B cell (primary cell): ENCODE results near the gene NDUFAF5. TPM values are rescaled to one million over a fixed set of nuclear protein-coding genes. Genes with fewer than 3 reads are reported as not detected.

Experiments used
- ATAC-seq: fragments of 200-7000 bp; cut with Tn5 transposase; one replicate; pipeline ENCODE4 v1.10.0; 2021; ENCODE audit warnings: low read depth, mild to moderate bottlenecking, moderate number of reproducible peaks, moderate library complexity
- CTCF ChIA-PET: fragments of 350-600 bp; sonication (Branson Sonifier 250); formaldehyde crosslinking; loops from one replicate; lab custom pipeline; 2021; ENCODE audit warnings: antibody characterized with exemption, inconsistent platforms; lab: Charles Lee
- POLR2A ChIA-PET: fragments of 350-600 bp; sonication (Branson Sonifier 250); formaldehyde crosslinking; loops from one replicate; lab custom pipeline; 2021; ENCODE audit warnings: antibody characterized with exemption; lab: Charles Lee
- DNase-seq: peaks from one replicate; pipeline ENCODE4 v3.0.0; 2013
- H2AFZ ChIP-seq: 2 replicates; pipeline ENCODE4 v1.6.1; 2012; ENCODE audit warnings: mild to moderate bottlenecking, low read depth, low read length; ENCODE audit not compliant: insufficient read depth, poor library complexity, severe bottlenecking
- H3K27ac ChIP-seq, 2 donors: 1 replicate in 1 of 2; 2 replicates in 1 of 2; pipeline ENCODE4 v1.5.1; 2012 to 2013; ENCODE audit warnings: low read length in 2 of 2, mild to moderate bottlenecking in 2 of 2, moderate library complexity in 1 of 2
- H3K27me3 ChIP-seq, 4 experiments: fragments of 200-600 bp in 1 of 4; sonication (generic) in 1 of 4; replicated peaks in 1 of 4; 1 replicate in 2 of 4; 2 replicates in 2 of 4; pipeline versions ENCODE4 v1.6.1 to v1.7.0; 2013 to 2016; ENCODE audit warnings: low read length in 3 of 4, mild to moderate bottlenecking in 2 of 4, mixed read lengths in 1 of 4, moderate library complexity in 1 of 4; ENCODE audit not compliant: insufficient read depth in 4 of 4, control insufficient read depth in 3 of 4; ENCODE audit errors: control extremely low read depth in 1 of 4
- H3K36me3 ChIP-seq, 2 experiments: replicated peaks in 1 of 2; 1 replicate in 1 of 2; 2 replicates in 1 of 2; pipeline versions ENCODE4 v1.6.1 to v1.7.1; 2013; ENCODE audit warnings: low read length in 1 of 2; ENCODE audit not compliant: insufficient read depth in 2 of 2, control insufficient read depth in 1 of 2; ENCODE audit errors: control extremely low read depth in 1 of 2, extremely low read depth in 1 of 2
- H3K4me1 ChIP-seq, 2 donors: fragments of 200-600 bp in 1 of 2; sonication (generic) in 1 of 2; 1 replicate in 1 of 2; 2 replicates in 1 of 2; pipeline versions ENCODE4 v1.5.1 to v1.6.1; 2013 to 2017; ENCODE audit warnings: low read length in 2 of 2; ENCODE audit not compliant: control insufficient read depth in 2 of 2, insufficient read depth in 2 of 2
- H3K4me2 ChIP-seq: replicated peaks from 2 replicates; pipeline ENCODE3; 2012; ENCODE audit warnings: mild to moderate bottlenecking, low read depth, low read length; ENCODE audit not compliant: poor library complexity, severe bottlenecking
- H3K4me3 ChIP-seq, 5 experiments: fragments of 200-600 bp in 1 of 5; sonication (generic) in 1 of 5; 1 replicate in 3 of 5; 2 replicates in 2 of 5; pipeline versions ENCODE4 v1.5.1 to v1.7.0; 2011 to 2016; ENCODE audit warnings: low read length in 4 of 5, mild to moderate bottlenecking in 4 of 5, low read depth in 2 of 5, control low read depth in 1 of 5, moderate library complexity in 1 of 5; ENCODE audit not compliant: insufficient read depth in 1 of 5; ENCODE audit errors: control extremely low read depth in 1 of 5, extremely low read depth in 1 of 5
- H3K79me2 ChIP-seq: fragments of 200-600 bp; sonication (generic); one replicate; pipeline ENCODE4 v1.6.0; 2016; ENCODE audit warnings: low read length; ENCODE audit not compliant: control insufficient read depth, insufficient read depth
- H3K9ac ChIP-seq: fragments of 200-600 bp; sonication (generic); 2 replicates; pipeline ENCODE4 v1.6.1; 2017; ENCODE audit warnings: mild to moderate bottlenecking, low read length, moderate library complexity
- H3K9me3 ChIP-seq, 3 donors: one replicate each; pipeline versions ENCODE4 v1.6.1 to v1.7.1; 2013; ENCODE audit warnings: low read length in 2 of 3; ENCODE audit not compliant: control insufficient read depth in 2 of 3, insufficient read depth in 1 of 3; ENCODE audit errors: control extremely low read depth in 1 of 3
- H4K20me1 ChIP-seq: 2 replicates; pipeline ENCODE4 v1.6.0; 2012; ENCODE audit warnings: mild to moderate bottlenecking, low read length; ENCODE audit not compliant: insufficient read depth, control insufficient read depth, poor library complexity, severe bottlenecking
- H3K27ac Mint-ChIP-seq: one replicate; pipeline ENCODE4 v1.8.0; 2021; ENCODE audit warnings: mixed read lengths
- H3K27me3 Mint-ChIP-seq: one replicate; pipeline ENCODE4 v1.8.0; 2021; ENCODE audit warnings: mixed read lengths
- H3K4me1 Mint-ChIP-seq: one replicate; pipeline ENCODE4 v1.8.0; 2021; ENCODE audit warnings: mixed read lengths
- H3K4me3 Mint-ChIP-seq: one replicate; pipeline ENCODE4 v1.8.0; 2021; ENCODE audit warnings: mixed read lengths
- H3K9me3 Mint-ChIP-seq: one replicate; pipeline ENCODE4 v1.8.0; 2022; ENCODE audit warnings: mixed read lengths; ENCODE audit not compliant: insufficient read depth
- CTCF ChIP-seq: fragments of 200-600 bp; IDR thresholded peaks from one replicate; pipeline ENCODE4 v1.8.0; 2022; ENCODE audit warnings: antibody characterized with exemption, mild to moderate bottlenecking
- EZH2 ChIP-seq: IDR thresholded peaks from 2 replicates; pipeline ENCODE4 v1.6.1; 2012; ENCODE audit warnings: borderline replicate concordance, low read depth, mild to moderate bottlenecking, moderate library complexity, low read length; ENCODE audit not compliant: insufficient read depth, poor library complexity, severe bottlenecking
- WGBS: methylation state at CpG from one replicate; pipeline ENCODE4 v1.1.5; 2013; ENCODE audit warnings: missing lambda C conversion rate; ENCODE audit not compliant: insufficient coverage; 5-methylcytosine and 5-hydroxymethylcytosine counted together
- intact Hi-C: fragments of 100-400 bp; cut with micrococcal nuclease; formaldehyde crosslinking; loops from one replicate; pipeline ENCODE4 v1.10.0; 2022
- polyA plus RNA-seq: library from polyadenylated mRNA; depleted of rRNA; stranded (reverse); fragments of >200 nt; gene quantifications from 2 replicates; pipeline ENCODE4 v1.2.3, GENCODE V29; 2012
- total RNA-seq, 2 donors: library from RNA; stranded (reverse); fragments of 120-200 nt in 1 of 2; gene quantifications; 1 replicate in 1 of 2; 2 replicates in 1 of 2; pipeline versions ENCODE4 v1.2.3 to v1.2.4, GENCODE V29; 2013 to 2022

Gene NDUFAF5
- total and polyA plus RNA-seq, 2 donors (not counting 1 experiment from before 2014, with no cell fraction given): 6.5 to 28.8 TPM

GRCh38 chr20:13844296-13844695, 59.5 kb downstream of the NDUFAF5 start:
- no peaks in the 10 kb centered on the region for H3K9me3 Mint-ChIP-seq
- TF ChIP-seq EZH2 (no peak), CTCF (no peak)
- intact Hi-C loops: no loop called here

GRCh38 chr20:13851279-13851678, 66.5 kb downstream of the NDUFAF5 start:
- H4K20me1 ChIP-seq: no peaks in the 10 kb centered on the region
- H3K4me2 ChIP-seq: no peak overlapping the region
- H3K9me3 Mint-ChIP-seq: no peaks in the 10 kb centered on the region
- no peaks in the 10 kb centered on the region for H3K79me2 ChIP-seq
- WGBS: 88% methylated on average over 1 of the region's 2 CpGs
- H3K4me3 ChIP-seq: no peak overlapping the region
- TF ChIP-seq CTCF (no peak), EZH2 (no peak)
- intact Hi-C loops: no loop called here
- ATAC-seq: no peak
- no peaks in the 10 kb centered on the region for H3K4me1 ChIP-seq
- H3K9ac ChIP-seq: no peak overlapping the region
- no peaks in the 10 kb centered on the region for H3K27me3 ChIP-seq
- H2AFZ ChIP-seq: no peak overlapping the region
- H3K27ac ChIP-seq: no peak overlapping the region
- H3K4me1 Mint-ChIP-seq: no peaks in the 10 kb centered on the region
- H3K27ac Mint-ChIP-seq: no peak overlapping the region
- no peaks in the 10 kb centered on the region for H3K9me3 ChIP-seq
- H3K36me3 ChIP-seq: no peaks in the 10 kb centered on the region
- CTCF ChIA-PET: no interaction called here
- no peak overlapping the region for H3K4me3 Mint-ChIP-seq
- POLR2A ChIA-PET: no interaction called here
- no peak for DNase-seq
- peaks cover 23% of the 10 kb centered on the region for H3K27me3 Mint-ChIP-seq

More at GRCh38 chr20:13844296-13844695, 59.5 kb downstream of the NDUFAF5 start:
- H3K27ac ChIP-seq: no peak overlapping the region
- H3K27me3 Mint-ChIP-seq: peaks cover 10% of the 10 kb centered on the region
- H2AFZ ChIP-seq: no peak overlapping the region
- H3K4me3 ChIP-seq: no peak overlapping the region
- ATAC-seq: no peak
- ChIA-PET CTCF (interaction anchor here (1.0 kb wide), 1 partner anchor 648 kb away, joined by 3 read pairs; no protein-coding TSS in a partner anchor), POLR2A (no interaction called here)
- no peaks in the 10 kb centered on the region for H3K36me3 ChIP-seq
- no peaks in the 10 kb centered on the region for H3K9me3 ChIP-seq
- H3K4me3 Mint-ChIP-seq: no peak overlapping the region
- H3K79me2 ChIP-seq: no peaks in the 10 kb centered on the region
- H3K4me2 ChIP-seq: no peak overlapping the region
- no peaks in the 10 kb centered on the region for H3K4me1 ChIP-seq
- H4K20me1 ChIP-seq: no peaks in the 10 kb centered on the region
- no peak overlapping the region for H3K27ac Mint-ChIP-seq
- WGBS: no CpG with 5 or more reads among the region's 4 CpGs
- H3K27me3 ChIP-seq: no peaks in the 10 kb centered on the region
- DNase-seq: no peak
- H3K9ac ChIP-seq: no peak overlapping the region
- no peaks in the 10 kb centered on the region for H3K4me1 Mint-ChIP-seq
